ENCODE data around the gene SETD5.

Gene SETD5

GRCh38 chr3:9411302-9411701 is 13.9 kb downstream of the SETD5 start:
- H4K91ac ChIP-seq (ENCODE audit: low read depth, low read length, poor library complexity): no peak overlapping the region
- H3K4me2 ChIP-seq (ENCODE audit: insufficient read depth, low read length, poor library complexity, severe bottlenecking): no peak overlapping the region
- DNase-seq (ENCODE audit: low spot score): no peak
- H3K4me1 ChIP-seq (ENCODE audit: control insufficient read depth in 2 of 2, insufficient read depth in 1 of 2, low read depth in 1 of 2, low read length in 2 of 2): no peaks in the 10 kb centered on the region
- no peak overlapping the region for H2AFZ ChIP-seq (ENCODE audit: low read length)
- H2BK5ac ChIP-seq (ENCODE audit: low read length): no peak overlapping the region
- no peak overlapping the region for H2AK5ac ChIP-seq (ENCODE audit: low read depth, low read length)
- no peak overlapping the region for H3K4ac ChIP-seq (ENCODE audit: low read length)
- no peaks in the 10 kb centered on the region for H3K79me1 ChIP-seq (ENCODE audit: low read depth, low read length)
- no peak overlapping the region for H3K4me3 ChIP-seq (ENCODE audit: low read length in 2 of 2)
- no peak overlapping the region for H3K9ac ChIP-seq (ENCODE audit: low read depth, low read length, poor library complexity)
- peaks cover 1 to 38% of the 10 kb centered on the region in 2 donors for H3K9me3 ChIP-seq (replicated peaks in 1 of 2; ENCODE audit: control insufficient read depth in 2 of 2, insufficient read depth in 1 of 2, low read depth in 1 of 2, low read length in 2 of 2)
- H3K27ac ChIP-seq (replicated peaks; ENCODE audit: low read length): no peak overlapping the region
- no peak overlapping the region for H3K14ac ChIP-seq (ENCODE audit: low read length)
- H4K8ac ChIP-seq (ENCODE audit: low read depth, low read length): no peak overlapping the region
- no peak overlapping the region for H3K23ac ChIP-seq (ENCODE audit: low read depth, low read length, poor library complexity)
- no peak overlapping the region for H2BK120ac ChIP-seq (ENCODE audit: low read depth, low read length)
- H3K18ac ChIP-seq (ENCODE audit: low read length): no peak overlapping the region
- H2BK12ac ChIP-seq (ENCODE audit: low read length): no peak overlapping the region
- H3K27me3 ChIP-seq (ENCODE audit: control insufficient read depth in 3 of 3, insufficient read depth in 3 of 3, low read depth in 1 of 3, low read length in 3 of 3): no peaks in the 10 kb centered on the region
- no CpG with 5 or more reads among the region's 1 CpG for whole genome bisulfite sequencing, 2 donors (ENCODE audit: extremely low coverage in 2 of 2, insufficient read length in 2 of 2, insufficient replicate concordance in 1 of 2)
- H2BK15ac ChIP-seq (ENCODE audit: low read length): no peak overlapping the region
- H3K36me3 ChIP-seq (replicated peaks in 1 of 2; ENCODE audit: control insufficient read depth in 2 of 2, insufficient read depth in 2 of 2, low read length in 2 of 2): peaks cover 5 to 54% of the 10 kb centered on the region in 2 donors

DNA sequence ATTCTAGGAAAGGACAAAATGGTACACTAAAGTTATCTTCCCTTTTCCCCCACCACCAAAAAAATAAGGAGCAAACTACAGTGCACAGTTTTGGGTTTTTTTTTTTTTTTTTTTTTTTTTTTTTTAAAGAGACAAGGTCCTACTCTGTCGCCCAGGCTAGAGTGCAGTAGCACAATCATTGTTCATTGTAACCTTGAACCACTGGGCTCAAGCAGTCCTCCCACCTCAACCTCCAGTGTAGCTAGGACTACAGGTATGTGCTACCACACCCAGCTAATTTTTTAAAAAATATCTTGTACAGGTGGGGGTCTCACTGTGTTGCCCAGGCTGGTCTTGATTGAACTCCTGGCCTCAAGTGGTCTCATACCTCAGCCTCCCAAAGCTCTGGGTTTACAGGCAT is 14.9 kb downstream of the SETD5 start:
- H2BK120ac ChIP-seq (ENCODE audit: low read depth, low read length): no peak overlapping the region
- H2BK5ac ChIP-seq (ENCODE audit: low read length): no peak overlapping the region
- no peak overlapping the region for H3K4me2 ChIP-seq (ENCODE audit: insufficient read depth, low read length, poor library complexity, severe bottlenecking)
- H3K79me1 ChIP-seq (ENCODE audit: low read depth, low read length): no peaks in the 10 kb centered on the region
- no peaks in the 10 kb centered on the region for H3K27me3 ChIP-seq (ENCODE audit: control insufficient read depth in 3 of 3, insufficient read depth in 3 of 3, low read depth in 1 of 3, low read length in 3 of 3)
- no peak overlapping the region for H3K23ac ChIP-seq (ENCODE audit: low read depth, low read length, poor library complexity)
- H2BK12ac ChIP-seq (ENCODE audit: low read length): no peak overlapping the region
- DNase-seq (ENCODE audit: low spot score): no peak
- H3K4me1 ChIP-seq (ENCODE audit: control insufficient read depth in 2 of 2, insufficient read depth in 1 of 2, low read depth in 1 of 2, low read length in 2 of 2): no peaks in the 10 kb centered on the region
- no peak overlapping the region for H2BK15ac ChIP-seq (ENCODE audit: low read length)
- no peak overlapping the region for H3K4ac ChIP-seq (ENCODE audit: low read length)
- H2AFZ ChIP-seq (ENCODE audit: low read length): no peak overlapping the region
- H2AK5ac ChIP-seq (ENCODE audit: low read depth, low read length): no peak overlapping the region
- no peak overlapping the region for H4K8ac ChIP-seq (ENCODE audit: low read depth, low read length)
- no peak overlapping the region for H3K27ac ChIP-seq (replicated peaks; ENCODE audit: low read length)
- H3K9me3 ChIP-seq (replicated peaks in 1 of 2; ENCODE audit: control insufficient read depth in 2 of 2, insufficient read depth in 1 of 2, low read depth in 1 of 2, low read length in 2 of 2): peaks cover 1 to 47% of the 10 kb centered on the region in 2 donors
- peaks cover 5 to 64% of the 10 kb centered on the region in 2 donors for H3K36me3 ChIP-seq (replicated peaks in 1 of 2; ENCODE audit: control insufficient read depth in 2 of 2, insufficient read depth in 2 of 2, low read length in 2 of 2)
- no peak overlapping the region for H3K14ac ChIP-seq (ENCODE audit: low read length)
- no peak overlapping the region for H3K9ac ChIP-seq (ENCODE audit: low read depth, low read length, poor library complexity)
- no peak overlapping the region for H3K4me3 ChIP-seq (ENCODE audit: low read length in 2 of 2)
- no peak overlapping the region for H4K91ac ChIP-seq (ENCODE audit: low read depth, low read length, poor library complexity)
- H3K18ac ChIP-seq (ENCODE audit: low read length): no peak overlapping the region
- no CpG with 5 or more reads among the region's 1 CpG for WGBS, 2 donors (ENCODE audit: extremely low coverage in 2 of 2, insufficient read length in 2 of 2, insufficient replicate concordance in 1 of 2)

- no peak overlapping the region for H4K8ac ChIP-seq (ENCODE audit: low read depth, low read length)
- H3K4me2 ChIP-seq (ENCODE audit: insufficient read depth, low read length, poor library complexity, severe bottlenecking): no peak overlapping the region
Observed at GRCh38 chr3:9414826-9415225, 17.4 kb downstream of the SETD5 start.

GRCh38 chr3:9415485-9416138 is 18.2 kb downstream of the SETD5 start:
- WGBS, 2 donors (ENCODE audit: extremely low coverage in 2 of 2, insufficient read length in 2 of 2, insufficient replicate concordance in 1 of 2): no CpG with 5 or more reads among the region's 6 CpGs
- H4K91ac ChIP-seq (ENCODE audit: low read depth, low read length, poor library complexity): no peak overlapping the region
- H3K36me3 ChIP-seq (replicated peaks in 1 of 2; ENCODE audit: control insufficient read depth in 2 of 2, insufficient read depth in 2 of 2, low read length in 2 of 2): peaks cover 5 to 52% of the 10 kb centered on the region in 2 donors
- no peak overlapping the region for H2BK5ac ChIP-seq (ENCODE audit: low read length)
- H3K27me3 ChIP-seq (ENCODE audit: control insufficient read depth in 3 of 3, insufficient read depth in 3 of 3, low read depth in 1 of 3, low read length in 3 of 3): no peaks in the 10 kb centered on the region
- no peak overlapping the region for H3K4ac ChIP-seq (ENCODE audit: low read length)
- H3K14ac ChIP-seq (ENCODE audit: low read length): no peak overlapping the region
- no peak overlapping the region for H3K18ac ChIP-seq (ENCODE audit: low read length)
- no peak overlapping the region for H3K9ac ChIP-seq (ENCODE audit: low read depth, low read length, poor library complexity)
- H3K79me1 ChIP-seq (ENCODE audit: low read depth, low read length): no peaks in the 10 kb centered on the region
- no peak overlapping the region for H2BK15ac ChIP-seq (ENCODE audit: low read length)
- H3K9me3 ChIP-seq (replicated peaks in 1 of 2; ENCODE audit: control insufficient read depth in 2 of 2, insufficient read depth in 1 of 2, low read depth in 1 of 2, low read length in 2 of 2): peaks cover 0 to 27% of the 10 kb centered on the region in 2 donors
- no peak overlapping the region for H3K4me3 ChIP-seq (ENCODE audit: low read length in 2 of 2)
- H2AK5ac ChIP-seq (ENCODE audit: low read depth, low read length): no peak overlapping the region
- H4K8ac ChIP-seq (ENCODE audit: low read depth, low read length): no peak overlapping the region
- no peak overlapping the region for H2BK12ac ChIP-seq (ENCODE audit: low read length)
- no peak overlapping the region for H2AFZ ChIP-seq (ENCODE audit: low read length)
- H3K23ac ChIP-seq (ENCODE audit: low read depth, low read length, poor library complexity): no peak overlapping the region
- peaks cover 0 to 3% of the 10 kb centered on the region in 2 donors for H3K4me1 ChIP-seq (ENCODE audit: control insufficient read depth in 2 of 2, insufficient read depth in 1 of 2, low read depth in 1 of 2, low read length in 2 of 2)
- H2BK120ac ChIP-seq (ENCODE audit: low read depth, low read length): no peak overlapping the region
- H3K27ac ChIP-seq (replicated peaks; ENCODE audit: low read length): no peak overlapping the region
- H3K4me2 ChIP-seq (ENCODE audit: insufficient read depth, low read length, poor library complexity, severe bottlenecking): no peak overlapping the region
- DNase-seq (ENCODE audit: low spot score): no peak

More at GRCh38 chr3:9414826-9415225, 17.4 kb downstream of the SETD5 start:
- H3K18ac ChIP-seq (ENCODE audit: low read length): no peak overlapping the region
- H3K9ac ChIP-seq (ENCODE audit: low read depth, low read length, poor library complexity): no peak overlapping the region
- H2BK12ac ChIP-seq (ENCODE audit: low read length): no peak overlapping the region
- H4K91ac ChIP-seq (ENCODE audit: low read depth, low read length, poor library complexity): no peak overlapping the region
- H3K4me1 ChIP-seq (ENCODE audit: control insufficient read depth in 2 of 2, insufficient read depth in 1 of 2, low read depth in 1 of 2, low read length in 2 of 2): peaks cover 0 to 2% of the 10 kb centered on the region in 2 donors
- peaks cover 0 to 33% of the 10 kb centered on the region in 2 donors for H3K9me3 ChIP-seq (replicated peaks in 1 of 2; ENCODE audit: control insufficient read depth in 2 of 2, insufficient read depth in 1 of 2, low read depth in 1 of 2, low read length in 2 of 2)
- no peak overlapping the region for H3K23ac ChIP-seq (ENCODE audit: low read depth, low read length, poor library complexity)
- DNase-seq (ENCODE audit: low spot score): no peak
- H2AFZ ChIP-seq (ENCODE audit: low read length): no peak overlapping the region
- no peak overlapping the region for H2BK5ac ChIP-seq (ENCODE audit: low read length)
- H2BK120ac ChIP-seq (ENCODE audit: low read depth, low read length): no peak overlapping the region
- no peak overlapping the region for H2AK5ac ChIP-seq (ENCODE audit: low read depth, low read length)
- no peaks in the 10 kb centered on the region for H3K27me3 ChIP-seq (ENCODE audit: control insufficient read depth in 3 of 3, insufficient read depth in 3 of 3, low read depth in 1 of 3, low read length in 3 of 3)
- no peaks in the 10 kb centered on the region for H3K79me1 ChIP-seq (ENCODE audit: low read depth, low read length)
- no peak overlapping the region for H3K14ac ChIP-seq (ENCODE audit: low read length)
- no peak overlapping the region for H2BK15ac ChIP-seq (ENCODE audit: low read length)
- peaks cover 5 to 60% of the 10 kb centered on the region in 2 donors for H3K36me3 ChIP-seq (replicated peaks in 1 of 2; ENCODE audit: control insufficient read depth in 2 of 2, insufficient read depth in 2 of 2, low read length in 2 of 2)
- H3K4ac ChIP-seq (ENCODE audit: low read length): no peak overlapping the region
- no peak overlapping the region for H3K27ac ChIP-seq (replicated peaks; ENCODE audit: low read length)
- no peak overlapping the region for H3K4me3 ChIP-seq (ENCODE audit: low read length in 2 of 2)

Data from neuronal stem cell (in vitro differentiated cells).